IMR-90 (cell line): ENCODE results near the gene ST14. TPM values are rescaled to one million over a fixed set of nuclear protein-coding genes. Genes with fewer than 3 reads are reported as not detected.

Source experiments
- ATAC-seq: fragments of 200-7000 bp; cut with Tn5 transposase; 2 replicates; pipeline ENCODE4 v1.9.1; 2020; ENCODE audit warnings: low read depth, mild to moderate bottlenecking, moderate library complexity
- BruUV-seq: library from RNA; stranded (reverse); fragments of 400-500 nt; replicated peaks from 2 replicates; lab custom pipeline; 2021; lab: Mats Ljungman, UMichigan
- CTCF ChIA-PET: fragments of 300-600 bp; formaldehyde crosslinking; extraction: SDS; loops from one replicate; lab custom pipeline; 2021; ENCODE audit warnings: antibody characterized with exemption; lab: Yijun Ruan, JAX
- POLR2A ChIA-PET: fragments of 300-600 bp; sonication (Branson Sonifier 250); formaldehyde crosslinking; loops from one replicate; lab custom pipeline; 2022; ENCODE audit warnings: antibody characterized with exemption; ENCODE audit not compliant: unreplicated experiment; lab: Charles Lee
- DNase-seq: peaks from one replicate; pipeline ENCODE4 v3.0.0; 2013
- H2AFZ ChIP-seq: replicated peaks from 2 replicates; pipeline ENCODE3; 2013; ENCODE audit warnings: low read length, mild to moderate bottlenecking; ENCODE audit not compliant: poor library complexity
- H2AK5ac ChIP-seq: 2 replicates; pipeline ENCODE4 v1.6.1; 2013; ENCODE audit warnings: low read depth, low read length, inconsistent platforms
- H2AK9ac ChIP-seq: replicated peaks from 2 replicates; pipeline ENCODE3; 2013; ENCODE audit warnings: mild to moderate bottlenecking, low read depth, low read length, moderate library complexity; ENCODE audit not compliant: poor library complexity
- H2BK120ac ChIP-seq: 2 replicates; pipeline ENCODE4 v1.6.1; 2013; ENCODE audit warnings: low read depth, low read length, inconsistent platforms
- H2BK15ac ChIP-seq: 3 replicates; pipeline ENCODE4 v1.6.1; 2013; ENCODE audit warnings: low read depth, low read length, inconsistent platforms
- H2BK20ac ChIP-seq: 2 replicates; pipeline ENCODE4 v1.6.1; 2013; ENCODE audit warnings: low read depth, mild to moderate bottlenecking, inconsistent platforms, low read length, moderate library complexity
- H2BK5ac ChIP-seq: 2 replicates; pipeline ENCODE4 v1.6.1; 2013; ENCODE audit warnings: mild to moderate bottlenecking, low read depth, low read length, inconsistent platforms; ENCODE audit not compliant: poor library complexity, severe bottlenecking
- H3K14ac ChIP-seq: replicated peaks from 2 replicates; pipeline ENCODE4 v1.6.1; 2013; ENCODE audit warnings: low read depth, low read length, inconsistent platforms
- H3K18ac ChIP-seq: 2 replicates; pipeline ENCODE4 v1.6.1; 2013; ENCODE audit warnings: low read depth, low read length, control low read depth
- H3K23ac ChIP-seq: 2 replicates; pipeline ENCODE4 v1.6.1; 2013; ENCODE audit warnings: low read depth, low read length, inconsistent platforms
- H3K27ac ChIP-seq: 2 replicates; pipeline ENCODE4 v1.5.1; 2013; ENCODE audit warnings: mild to moderate bottlenecking, control low read depth, low read length; ENCODE audit not compliant: insufficient read depth
- H3K27me3 ChIP-seq: 2 replicates; pipeline ENCODE4 v1.6.1; 2013; ENCODE audit warnings: low read length; ENCODE audit not compliant: control insufficient read depth, insufficient read depth
- H3K36me3 ChIP-seq: 2 replicates; pipeline ENCODE4 v1.6.1; 2013; ENCODE audit warnings: low read length, mixed read lengths; ENCODE audit not compliant: control insufficient read depth, insufficient read depth
- H3K4ac ChIP-seq: 2 replicates; pipeline ENCODE4 v1.6.1; 2013; ENCODE audit warnings: low read depth, low read length, inconsistent platforms
- H3K4me1 ChIP-seq: 2 replicates; pipeline ENCODE4 v1.6.1; 2013; ENCODE audit warnings: low read length, mixed read lengths; ENCODE audit not compliant: control insufficient read depth, insufficient read depth
- H3K4me2 ChIP-seq: 2 replicates; pipeline ENCODE4 v1.6.1; 2013; ENCODE audit warnings: low read depth, mild to moderate bottlenecking, control low read depth, low read length, moderate library complexity
- H3K4me3 ChIP-seq: 2 replicates; pipeline ENCODE4 v1.5.1; 2013; ENCODE audit warnings: low read depth, mild to moderate bottlenecking, control low read depth, low read length, moderate library complexity; ENCODE audit not compliant: insufficient read depth
- H3K56ac ChIP-seq: 2 replicates; pipeline ENCODE4 v1.6.1; 2013; ENCODE audit warnings: low read length, inconsistent platforms; ENCODE audit not compliant: insufficient read depth; ENCODE audit errors: extremely low read depth
- H3K79me1 ChIP-seq, 2 experiments: 2 replicates each; pipeline ENCODE4 v1.6.1; 2013; ENCODE audit warnings: low read length in 2 of 2, inconsistent platforms in 1 of 2, low read depth in 1 of 2
- H3K9ac ChIP-seq: 2 replicates; pipeline ENCODE4 v1.6.1; 2013; ENCODE audit warnings: low read depth, low read length, control low read depth
- H3K9me1 ChIP-seq: 2 replicates; pipeline ENCODE4 v1.6.1; 2013; ENCODE audit warnings: low read length, inconsistent platforms; ENCODE audit not compliant: insufficient read depth
- H3K9me3 ChIP-seq: 2 replicates; pipeline ENCODE4 v1.6.1; 2013; ENCODE audit warnings: low read length; ENCODE audit not compliant: control insufficient read depth, insufficient read depth
- H4K20me1 ChIP-seq: 2 replicates; pipeline ENCODE4 v1.6.1; 2013; ENCODE audit warnings: low read length, inconsistent platforms; ENCODE audit not compliant: insufficient read depth
- H4K5ac ChIP-seq: 2 replicates; pipeline ENCODE4 v1.6.1; 2013; ENCODE audit warnings: mild to moderate bottlenecking, low read depth, low read length, control low read depth
- H4K8ac ChIP-seq, 2 experiments: 2 replicates each; pipeline ENCODE4 v1.6.1; 2013; ENCODE audit warnings: low read depth in 2 of 2, low read length in 2 of 2, control low read depth in 1 of 2, inconsistent platforms in 1 of 2
- H4K91ac ChIP-seq: 2 replicates; pipeline ENCODE4 v1.6.1; 2013; ENCODE audit warnings: low read depth, low read length, inconsistent platforms; ENCODE audit not compliant: insufficient read depth
- BHLHE40 ChIP-seq: fragments of 150-350 bp; IDR thresholded peaks from 2 replicates; pipeline ENCODE4 v1.6.1; 2016; ENCODE audit warnings: mild to moderate bottlenecking, low read depth, low read length
- CEBPB ChIP-seq: IDR thresholded peaks from 2 replicates; pipeline ENCODE4 v1.6.1; 2012; ENCODE audit warnings: low read depth, low read length, improper control_type of control experiment
- CHD1 ChIP-seq: IDR thresholded peaks from 2 replicates; pipeline ENCODE4 v1.6.1; 2012; ENCODE audit warnings: low read depth, low read length, improper control_type of control experiment
- CTCF ChIP-seq: conservative IDR thresholded peaks from 2 replicates; pipeline ENCODE4 v1.5.1; 2012; ENCODE audit warnings: mild to moderate bottlenecking, low read depth, low read length, improper control_type of control experiment
- ELK1 ChIP-seq: fragments of 150-350 bp; IDR thresholded peaks from 2 replicates; pipeline ENCODE4 v1.6.1; 2016; ENCODE audit warnings: low read depth, mild to moderate bottlenecking, low read length, moderate library complexity, borderline replicate concordance
- FOS ChIP-seq: fragments of 150-350 bp; IDR thresholded peaks from 2 replicates; pipeline ENCODE4 v1.6.1; 2016; ENCODE audit warnings: low read depth, low read length
- MAFK ChIP-seq: IDR thresholded peaks from 2 replicates; pipeline ENCODE4 v1.6.1; 2012; ENCODE audit warnings: low read depth, low read length, improper control_type of control experiment
- MAZ ChIP-seq: IDR thresholded peaks from 2 replicates; pipeline ENCODE4 v1.6.1; 2012; ENCODE audit warnings: low read depth, mild to moderate bottlenecking, low read length, improper control_type of control experiment, moderate library complexity, borderline replicate concordance
- MXI1 ChIP-seq: IDR thresholded peaks from 2 replicates; pipeline ENCODE4 v1.6.1; 2012; ENCODE audit warnings: low read depth, mild to moderate bottlenecking, low read length, moderate library complexity, borderline replicate concordance
- NFE2L2 ChIP-seq: fragments of 150-350 bp; IDR thresholded peaks from 2 replicates; pipeline ENCODE4 v1.6.1; 2016; ENCODE audit warnings: low read depth, mild to moderate bottlenecking, low read length
- POLR2A ChIP-seq: IDR thresholded peaks from 2 replicates; pipeline ENCODE4 v1.6.1; 2012; ENCODE audit warnings: mild to moderate bottlenecking, low read depth, low read length
- RAD21 ChIP-seq: IDR thresholded peaks from 2 replicates; pipeline ENCODE4 v1.6.1; 2012; ENCODE audit warnings: low read length, improper control_type of control experiment
- RCOR1 ChIP-seq: IDR thresholded peaks from 2 replicates; pipeline ENCODE4 v1.6.1; 2012; ENCODE audit warnings: mild to moderate bottlenecking, low read length, improper control_type of control experiment; ENCODE audit not compliant: insufficient replicate concordance
- RFX5 ChIP-seq: IDR thresholded peaks from 2 replicates; pipeline ENCODE4 v1.8.0; 2012; ENCODE audit warnings: low read depth, mild to moderate bottlenecking, low read length, moderate library complexity
- SMC3 ChIP-seq: fragments of 150-350 bp; IDR thresholded peaks from 2 replicates; pipeline ENCODE4 v1.6.1; 2016; ENCODE audit warnings: low read depth, mild to moderate bottlenecking, antibody characterized with exemption, low read length, moderate library complexity
- WGBS, 2 experiments: methylation state at CpG; one replicate each; pipeline versions ENCODE4 v1.1.5 to v1.1.7; 2013; ENCODE audit warnings: missing lambda C conversion rate in 2 of 2; ENCODE audit not compliant: insufficient read length in 1 of 2; ENCODE audit errors: extremely low coverage in 2 of 2; 5-methylcytosine and 5-hydroxymethylcytosine counted together
- dilution Hi-C: fragments of 300-500 bp; cut with HindIII; formaldehyde crosslinking; loops from one replicate; pipeline ENCODE4 v1.14.3; 2018; ENCODE audit warnings: low sequenced_read_pairs; ENCODE audit not compliant: unreplicated experiment
- in situ Hi-C: fragments of 300-500 bp; cut with MboI; formaldehyde crosslinking; loops from 3 replicates; pipeline ENCODE4 v1.14.3; 2019; ENCODE audit warnings: low sequenced_read_pairs, inconsistent platforms, mixed read lengths
- intact Hi-C: fragments of 100-400 bp; cut with micrococcal nuclease; formaldehyde crosslinking; loops from 2 replicates; pipeline ENCODE4 v1.10.0; 2022
- polyA plus RNA-seq, 3 experiments: library from polyadenylated mRNA; depleted of rRNA; stranded (reverse); fragments of >200 nt; gene quantifications; 2 replicates each; pipeline ENCODE4 v1.2.3, GENCODE V29; 2012; ENCODE audit warnings: low replicate concordance in 1 of 3
- total RNA-seq: library from RNA; depleted of rRNA; stranded (reverse); fragments of >200 nt; gene quantifications from 2 replicates; pipeline ENCODE4 v1.2.3, GENCODE V29; 2012
- TF ChIP-seq, protein P1 (sequence below): fragments of 150-350 bp; IDR thresholded peaks from 2 replicates; pipeline ENCODE4 v1.6.1; 2017; ENCODE audit warnings: mild to moderate bottlenecking, antibody characterized with exemption, low read length, low read depth

The ST14 gene
- total and polyA plus RNA-seq, 2 of the 4 experiments (the other 2 are of a cell fraction): not detected

DNA sequence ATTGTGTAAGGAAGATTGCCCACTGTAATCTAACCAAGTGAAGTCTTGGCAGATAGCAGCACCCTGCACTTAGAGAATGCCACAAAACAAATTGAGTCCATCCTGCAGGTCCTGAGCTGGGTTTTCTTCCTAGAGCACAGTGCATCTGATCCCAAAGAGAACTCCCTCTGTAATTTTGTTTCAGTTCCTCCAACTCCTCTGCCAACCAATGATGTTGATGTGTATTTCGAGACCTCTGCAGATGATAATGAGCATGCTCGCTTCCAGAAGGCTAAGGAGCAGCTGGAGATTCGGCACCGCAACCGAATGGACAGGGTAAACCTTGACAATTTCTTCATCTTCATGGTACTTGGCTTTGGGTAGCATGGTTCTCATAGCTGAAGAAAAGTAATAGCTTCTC is 33.1 kb upstream of the ST14 start:
- H2BK15ac ChIP-seq: no peak overlapping the region
- TF ChIP-seq MAZ (no peak), MXI1 (no peak), MAFK (no peak), NFE2L2 (no peak), POLR2A (no peak), CHD1 (no peak), CEBPB (no peak), SMC3 (no peak), FOS (no peak), CTCF (no peak), RAD21 (no peak), ELK1 (no peak), BHLHE40 (no peak), RCOR1 (no peak), RFX5 (no peak)
- TF ChIP-seq, protein P1, sequence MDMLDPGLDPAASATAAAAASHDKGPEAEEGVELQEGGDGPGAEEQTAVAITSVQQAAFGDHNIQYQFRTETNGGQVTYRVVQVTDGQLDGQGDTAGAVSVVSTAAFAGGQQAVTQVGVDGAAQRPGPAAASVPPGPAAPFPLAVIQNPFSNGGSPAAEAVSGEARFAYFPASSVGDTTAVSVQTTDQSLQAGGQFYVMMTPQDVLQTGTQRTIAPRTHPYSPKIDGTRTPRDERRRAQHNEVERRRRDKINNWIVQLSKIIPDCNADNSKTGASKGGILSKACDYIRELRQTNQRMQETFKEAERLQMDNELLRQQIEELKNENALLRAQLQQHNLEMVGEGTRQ: no peak
- in situ Hi-C loops (no loop called here), dilution Hi-C loops (loop anchor here (25.0 kb wide), 1 partner anchor 189 kb away; no protein-coding TSS in a partner anchor), intact Hi-C loops (no loop called here)
- ATAC-seq (no peak), DNase-seq (no peak)
- no peaks in the 10 kb centered on the region for H3K9me3 ChIP-seq
- no peak overlapping the region for H2BK20ac ChIP-seq
- no peak overlapping the region for H2AK9ac ChIP-seq
- no peak overlapping the region for H3K9ac ChIP-seq
- no peak overlapping the region for H4K8ac ChIP-seq
- H4K20me1 ChIP-seq: peaks cover 9% of the 10 kb centered on the region
- no peak overlapping the region for H3K4me3 ChIP-seq
- H2BK120ac ChIP-seq: no peak overlapping the region
- POLR2A ChIA-PET: no interaction called here
- H2BK5ac ChIP-seq: no peak overlapping the region
- no peak overlapping the region for H3K18ac ChIP-seq
- H3K36me3 ChIP-seq: peaks cover 50% of the 10 kb centered on the region
- no peaks in the 10 kb centered on the region for H3K27me3 ChIP-seq
- H3K14ac ChIP-seq: no peak overlapping the region
- peaks cover 0 to 17% of the 10 kb centered on the region in 2 experiments; a peak in 2 of 4 replicates for H3K79me1 ChIP-seq
- H3K23ac ChIP-seq: no peak overlapping the region
- no peak overlapping the region for H2AK5ac ChIP-seq
- H2AFZ ChIP-seq: no peak overlapping the region
- no peak overlapping the region for H4K91ac ChIP-seq
- no peak overlapping the region for H3K56ac ChIP-seq
- H3K4ac ChIP-seq: no peak overlapping the region
- H3K9me1 ChIP-seq: peaks cover 6% of the 10 kb centered on the region
- no peak overlapping the region for H3K27ac ChIP-seq
- H4K5ac ChIP-seq: no peak overlapping the region
- peaks cover 3% of the 10 kb centered on the region for H3K4me1 ChIP-seq
- H3K4me2 ChIP-seq: no peak overlapping the region
- WGBS, 2 experiments: 93% methylated on average over 4 of the region's 5 CpGs; no CpG with 5 or more reads in 1 of the 2 experiments
- no TSS peak for BruUV-seq
- CTCF ChIA-PET: interaction anchor here (1.0 kb wide), 1 partner anchor 203 kb away, joined by 4 read pairs; no protein-coding TSS in a partner anchor
